Lower lobe of right lung (tissue), 2 donors: Measurements from ENCODE around the gene ZNF436. TPM values are rescaled to one million over a fixed set of nuclear protein-coding genes. Genes with fewer than 3 reads are reported as not detected.

ENCODE experiments used
- ATAC-seq, 2 donors: fragments of 200-7000 bp; cut with Tn5 transposase; one replicate each; pipeline ENCODE4 v1.9.1; 2020 to 2022; ENCODE audit warnings: mild to moderate bottlenecking in 2 of 2, moderate library complexity in 2 of 2
- DNase-seq: peaks from one replicate; pipeline ENCODE4 v3.0.0-alpha.2; 2020
- H3K27ac ChIP-seq: fragments of 200-600 bp; one replicate; pipeline ENCODE4 v1.8.0; 2022
- H3K27me3 ChIP-seq: fragments of 200-600 bp; one replicate; pipeline ENCODE4 v1.8.0; 2022; ENCODE audit warnings: low read depth
- H3K36me3 ChIP-seq: fragments of 200-600 bp; one replicate; pipeline ENCODE4 v1.8.0; 2022; ENCODE audit warnings: mild to moderate bottlenecking
- H3K4me1 ChIP-seq: fragments of 200-600 bp; one replicate; pipeline ENCODE4 v1.8.0; 2022
- H3K4me3 ChIP-seq: fragments of 200-600 bp; one replicate; pipeline ENCODE4 v1.8.0; 2022; ENCODE audit warnings: mild to moderate bottlenecking
- H3K9me3 ChIP-seq: fragments of 200-600 bp; one replicate; pipeline ENCODE4 v1.8.0; 2022
- intact Hi-C: fragments of 100-400 bp; cut with DNase I; formaldehyde crosslinking; loops from one replicate; pipeline ENCODE4 v1.11.0; 2022
- total RNA-seq: library from RNA; stranded (reverse); fragmentation: NEBNext Ultra II Directional; extraction: Animal tissue kit (Norgen Biotek cat#: 25700); gene quantifications from one replicate; pipeline ENCODE4 v1.2.1, GENCODE V29; 2021
- TF ChIP-seq, protein P1 (sequence below): fragments of 200-600 bp; IDR thresholded peaks from one replicate; pipeline ENCODE4 v1.8.0; 2022; ENCODE audit warnings: antibody characterized with exemption, mild to moderate bottlenecking
- donor health status: DM: no; HTN: yes; CAD: no; lungs with severe emphysema.

ZNF436 gene
- total RNA-seq, 1 donor from 2014 or later = 11.6 TPM

DNA sequence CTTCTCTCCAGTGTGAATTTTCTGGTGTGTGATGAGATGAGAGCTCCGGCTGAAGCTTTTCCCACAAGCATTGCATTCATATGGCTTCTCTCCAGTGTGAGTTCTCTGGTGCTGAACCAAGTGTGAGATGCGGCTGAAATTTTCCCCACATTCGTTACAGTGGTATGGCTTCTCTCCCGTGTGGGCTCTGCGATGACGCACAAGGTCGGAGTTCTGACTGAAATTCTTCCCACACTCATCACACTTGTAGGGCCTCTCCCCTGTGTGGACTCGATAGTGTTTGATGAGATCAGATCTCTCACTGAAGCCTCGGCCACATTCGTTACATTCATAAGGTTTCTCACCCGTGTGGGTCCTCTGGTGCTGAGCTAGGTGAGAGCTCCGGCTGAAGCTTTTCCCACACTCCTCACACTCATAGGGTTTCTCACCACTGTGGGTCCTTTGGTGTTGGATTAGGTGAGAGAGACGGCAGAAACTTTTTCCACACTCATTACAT is 7.4 kb downstream of the ZNF436 start:
- no peaks in the 10 kb centered on the region for H3K27me3 ChIP-seq
- no peak overlapping the region for H3K27ac ChIP-seq
- intact Hi-C loops = no loop called here
- DNase-seq (no peak), ATAC-seq (no peak)
- H3K4me1 ChIP-seq = peaks cover 10% of the 10 kb centered on the region
- no peak overlapping the region for H3K4me3 ChIP-seq
- TF ChIP-seq, protein P1, sequence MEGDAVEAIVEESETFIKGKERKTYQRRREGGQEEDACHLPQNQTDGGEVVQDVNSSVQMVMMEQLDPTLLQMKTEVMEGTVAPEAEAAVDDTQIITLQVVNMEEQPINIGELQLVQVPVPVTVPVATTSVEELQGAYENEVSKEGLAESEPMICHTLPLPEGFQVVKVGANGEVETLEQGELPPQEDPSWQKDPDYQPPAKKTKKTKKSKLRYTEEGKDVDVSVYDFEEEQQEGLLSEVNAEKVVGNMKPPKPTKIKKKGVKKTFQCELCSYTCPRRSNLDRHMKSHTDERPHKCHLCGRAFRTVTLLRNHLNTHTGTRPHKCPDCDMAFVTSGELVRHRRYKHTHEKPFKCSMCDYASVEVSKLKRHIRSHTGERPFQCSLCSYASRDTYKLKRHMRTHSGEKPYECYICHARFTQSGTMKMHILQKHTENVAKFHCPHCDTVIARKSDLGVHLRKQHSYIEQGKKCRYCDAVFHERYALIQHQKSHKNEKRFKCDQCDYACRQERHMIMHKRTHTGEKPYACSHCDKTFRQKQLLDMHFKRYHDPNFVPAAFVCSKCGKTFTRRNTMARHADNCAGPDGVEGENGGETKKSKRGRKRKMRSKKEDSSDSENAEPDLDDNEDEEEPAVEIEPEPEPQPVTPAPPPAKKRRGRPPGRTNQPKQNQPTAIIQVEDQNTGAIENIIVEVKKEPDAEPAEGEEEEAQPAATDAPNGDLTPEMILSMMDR = no peak
- peaks cover 52% of the 10 kb centered on the region for H3K9me3 ChIP-seq
- H3K36me3 ChIP-seq = peaks cover 44% of the 10 kb centered on the region

DNA sequence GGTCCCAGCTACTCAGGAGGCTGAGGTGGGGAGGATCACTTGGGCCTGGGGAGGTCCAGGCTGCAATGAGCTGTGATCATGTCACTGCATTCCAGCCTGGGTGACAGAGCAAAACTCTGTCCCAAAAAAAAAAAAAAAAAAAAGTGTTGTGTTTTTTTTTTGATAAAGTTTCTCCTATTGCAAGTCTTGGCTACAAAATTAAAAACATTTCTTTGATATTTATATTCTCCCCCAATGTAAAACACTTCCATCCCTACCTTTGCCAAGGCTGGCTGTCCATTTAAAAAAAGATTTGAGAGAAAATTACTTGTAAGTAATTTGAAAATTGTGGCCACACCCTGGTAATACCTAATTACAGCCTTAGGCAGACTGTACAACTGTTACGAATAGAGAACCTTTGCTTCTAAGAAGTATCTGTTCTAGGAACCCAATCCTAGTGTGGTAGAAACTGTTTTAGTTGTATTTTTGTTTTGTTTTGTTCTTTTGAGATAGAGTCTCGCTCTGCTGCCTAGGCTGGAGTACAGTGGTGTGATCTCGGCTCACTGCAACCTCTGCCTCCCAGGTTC is 11.2 kb downstream of the ZNF436 start:
- Histone ChIP-seq H3K27ac (no peak overlapping the region), H3K9me3 (peaks cover 37% of the 10 kb centered on the region), H3K4me3 (no peak overlapping the region), H3K36me3 (peaks cover 25% of the 10 kb centered on the region), H3K27me3 (no peaks in the 10 kb centered on the region), H3K4me1 (no peaks in the 10 kb centered on the region)
- DNase-seq = no peak
- intact Hi-C loops = no loop called here
- no peak for ATAC-seq
- TF ChIP-seq, protein P1 = no peak

DNA sequence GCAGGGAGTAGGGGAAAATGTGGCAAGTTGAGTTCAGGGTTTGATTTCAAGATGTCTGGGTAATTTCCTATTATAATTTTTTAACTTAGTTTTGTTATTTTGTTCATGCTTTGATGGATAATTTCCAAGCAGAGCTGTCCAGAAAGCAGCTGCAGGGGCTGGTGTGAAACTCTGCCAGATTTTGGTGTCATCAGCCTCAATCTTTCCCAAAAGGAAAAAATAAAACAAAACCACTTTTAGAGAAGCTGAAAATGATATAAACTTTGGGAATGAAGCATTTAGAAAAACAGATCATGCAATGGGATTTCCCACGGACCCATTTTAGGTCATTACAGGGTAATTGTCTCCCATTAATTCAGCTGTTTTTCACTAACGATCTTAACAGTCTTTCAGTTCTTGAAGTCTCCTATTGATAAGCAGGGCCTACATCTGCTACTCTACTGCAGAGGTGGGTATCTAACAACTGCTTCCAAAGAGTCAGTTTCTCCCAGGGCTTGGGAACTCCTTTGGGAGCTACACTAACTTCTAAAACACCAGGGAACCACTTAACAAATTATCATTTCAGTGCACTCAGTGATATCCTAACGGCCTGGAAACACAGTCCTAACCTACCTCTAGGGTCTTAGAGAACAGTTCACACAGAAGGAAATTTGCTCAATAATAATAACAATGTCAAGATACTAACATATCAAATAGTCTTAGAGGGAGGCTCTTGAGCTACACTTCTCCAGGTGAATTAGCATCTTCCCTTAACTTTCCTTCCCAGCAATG is 12.3 kb downstream of the ZNF436 start:
- Histone ChIP-seq H3K4me3 (no peak overlapping the region), H3K9me3 (peaks cover 27% of the 10 kb centered on the region), H3K27ac (no peak overlapping the region), H3K36me3 (peaks cover 14% of the 10 kb centered on the region), H3K4me1 (no peaks in the 10 kb centered on the region), H3K27me3 (no peaks in the 10 kb centered on the region)
- ATAC-seq (no peak), DNase-seq (no peak)
- intact Hi-C loops = no loop called here
- TF ChIP-seq, protein P1 = no peak

DNA sequence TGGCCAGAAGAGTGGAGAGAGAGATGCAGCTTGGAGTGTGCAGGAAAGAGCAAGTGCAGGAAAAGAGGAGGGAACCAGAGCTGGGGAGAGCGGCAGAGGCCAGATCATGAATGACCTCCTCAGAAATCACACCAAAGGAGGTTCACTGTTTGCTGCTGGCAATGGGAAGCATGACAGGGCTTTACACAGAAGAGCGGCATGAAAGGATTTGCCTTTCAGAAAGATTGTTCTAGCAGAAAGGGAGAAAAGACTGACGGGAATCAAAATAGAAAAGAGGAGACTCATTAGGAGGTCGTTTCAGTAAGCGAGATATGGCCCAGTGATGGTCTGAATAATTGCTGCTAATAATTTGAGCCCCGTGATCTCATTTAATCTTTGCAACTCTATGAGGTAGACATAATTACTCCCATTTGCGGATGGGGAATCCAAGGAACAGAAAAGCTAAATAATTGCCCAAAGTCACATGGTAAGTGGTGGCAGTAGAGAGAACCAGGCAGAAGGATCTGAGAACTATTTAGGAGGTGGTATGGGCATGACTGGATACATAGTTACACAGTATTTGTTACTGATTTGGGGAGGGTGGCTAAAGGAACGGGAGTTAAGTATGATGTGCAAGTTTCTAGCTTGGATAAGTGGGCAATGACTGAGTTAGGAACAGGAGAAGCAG is 13.0 kb downstream of the ZNF436 start:
- H3K27ac ChIP-seq = no peak overlapping the region
- intact Hi-C loops = no loop called here
- no peak for ATAC-seq
- DNase-seq = no peak
- no peaks in the 10 kb centered on the region for H3K27me3 ChIP-seq
- H3K9me3 ChIP-seq = peaks cover 19% of the 10 kb centered on the region
- H3K36me3 ChIP-seq = peaks cover 8% of the 10 kb centered on the region
- TF ChIP-seq, protein P1 = no peak
- H3K4me3 ChIP-seq = no peak overlapping the region
- no peaks in the 10 kb centered on the region for H3K4me1 ChIP-seq

DNA sequence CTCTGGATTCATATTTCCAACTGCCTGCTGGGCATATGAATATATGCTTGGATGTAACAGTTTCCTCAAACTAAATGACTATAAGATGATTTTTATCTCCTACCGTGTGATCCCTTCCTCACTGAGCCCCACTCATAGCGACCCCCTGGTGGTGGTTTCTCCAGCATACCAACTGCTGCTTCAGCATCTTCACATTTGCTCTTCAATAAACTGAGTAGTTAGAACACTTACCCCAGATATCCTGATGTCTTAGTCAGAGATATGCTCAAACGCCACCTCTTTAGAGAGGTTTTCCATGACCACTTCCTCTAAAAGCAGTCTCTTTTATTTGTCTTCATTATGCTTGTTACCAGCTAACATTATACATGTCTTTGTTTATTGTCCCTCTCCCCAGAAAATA is 15.4 kb downstream of the ZNF436 start:
- Histone ChIP-seq H3K9me3 (no peaks in the 10 kb centered on the region), H3K4me3 (no peak overlapping the region), H3K27me3 (no peaks in the 10 kb centered on the region), H3K36me3 (no peaks in the 10 kb centered on the region), H3K27ac (no peak overlapping the region), H3K4me1 (no peaks in the 10 kb centered on the region)
- DNase-seq (no peak), ATAC-seq (no peak)
- intact Hi-C loops = no loop called here
- TF ChIP-seq, protein P1 = no peak
